Mucosa of descending colon (tissue), 3 donors: ENCODE measurements around the gene PLCB3. TPM values are rescaled to one million over a fixed set of nuclear protein-coding genes. Genes with fewer than 3 reads are reported as not detected.

Experiments
- ATAC-seq: fragments of 200-7000 bp; cut with Tn5 transposase; one replicate; pipeline ENCODE4 v1.9.1; 2020; ENCODE audit warnings: mild to moderate bottlenecking, moderate library complexity
- DNase-seq, 3 donors: peaks; one replicate each; pipeline ENCODE4 v3.0.0-alpha.2; 2020
- H3K36me3 ChIP-seq: fragments of 200-600 bp; one replicate; pipeline ENCODE4 v1.8.0; 2021; ENCODE audit warnings: low read depth, mild to moderate bottlenecking
- H3K4me1 ChIP-seq: fragments of 200-600 bp; one replicate; pipeline ENCODE4 v1.8.0; 2021; ENCODE audit warnings: low read depth, mild to moderate bottlenecking
- H3K4me3 ChIP-seq: fragments of 200-600 bp; one replicate; pipeline ENCODE4 v1.8.0; 2021; ENCODE audit warnings: mild to moderate bottlenecking
- H3K9me3 ChIP-seq: fragments of 200-600 bp; one replicate; pipeline ENCODE4 v1.8.0; 2021; ENCODE audit warnings: mild to moderate bottlenecking
- intact Hi-C, 2 donors: fragments of 100-400 bp; cut with DNase I in 1 of 2; cut with micrococcal nuclease in 1 of 2; formaldehyde crosslinking; loops; one replicate each; pipeline versions ENCODE4 v1.11.0 to v1.11.1; 2022; cut with DNase I, micrococcal nuclease
- total RNA-seq, 3 donors: library from RNA; stranded (reverse); fragmentation: NEBNext Ultra II Directional in 2 of 3; extraction: Animal tissue kit (Norgen Biotek cat#: 25700) in 2 of 3; gene quantifications; one replicate each; pipeline versions ENCODE4 v1.2.1 to v1.2.4, GENCODE V29; 2021 to 2023
- TF ChIP-seq, protein P1 (sequence below): fragments of 200-600 bp; IDR thresholded peaks from one replicate; pipeline ENCODE4 v1.8.0; 2022; ENCODE audit warnings: antibody characterized with exemption, mild to moderate bottlenecking
- donor health status: DM: no; HTN: no; CAD: no; lungs with moderate emphysema.
- donor health status: DM: no; HTN: no; CAD: no.
- donor health status: DM: no; HTN: yes; CAD: no.

The PLCB3 gene
- total RNA-seq, 3 donors from 2014 or later = 51.1 to 72.1 (median 65.1) TPM

DNA sequence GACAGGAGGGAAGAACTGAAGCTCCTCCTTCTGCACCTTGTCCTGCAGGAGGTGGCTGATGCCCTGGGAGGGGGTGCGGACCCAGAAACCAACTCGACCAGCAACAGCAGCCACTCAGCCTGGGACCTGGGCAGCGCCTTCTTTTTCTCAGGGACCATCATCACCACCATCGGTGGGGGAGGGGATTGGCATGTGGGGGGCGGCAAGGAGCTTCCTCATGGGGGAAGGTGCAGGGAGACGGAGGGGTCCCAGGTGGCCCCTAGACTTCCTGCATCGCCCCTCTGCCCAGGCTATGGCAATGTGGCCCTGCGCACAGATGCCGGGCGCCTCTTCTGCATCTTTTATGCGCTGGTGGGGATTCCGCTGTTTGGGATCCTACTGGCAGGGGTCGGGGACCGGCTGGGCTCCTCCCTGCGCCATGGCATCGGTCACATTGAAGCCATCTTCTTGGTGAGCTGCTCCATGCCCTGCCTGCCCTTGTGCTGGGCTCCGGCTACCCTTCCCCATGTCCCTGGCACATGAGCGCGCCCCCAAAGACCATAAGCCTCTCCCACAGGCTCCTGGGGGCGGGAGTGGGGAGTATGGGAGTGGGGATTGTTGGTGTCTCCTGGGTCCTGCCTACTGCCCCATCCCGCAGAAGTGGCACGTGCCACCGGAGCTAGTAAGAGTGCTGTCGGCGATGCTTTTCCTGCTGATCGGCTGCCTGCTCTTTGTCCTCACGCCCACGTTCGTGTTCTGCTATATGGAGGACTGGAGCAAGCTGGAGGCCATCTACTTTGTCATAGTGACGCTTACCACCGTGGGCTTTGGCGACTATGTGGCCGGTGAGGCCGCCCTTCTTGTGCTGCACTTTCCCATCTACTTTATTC is 45.7 kb downstream of the PLCB3 start:
- intact Hi-C loops = no loop called here
- TF ChIP-seq, protein P1, sequence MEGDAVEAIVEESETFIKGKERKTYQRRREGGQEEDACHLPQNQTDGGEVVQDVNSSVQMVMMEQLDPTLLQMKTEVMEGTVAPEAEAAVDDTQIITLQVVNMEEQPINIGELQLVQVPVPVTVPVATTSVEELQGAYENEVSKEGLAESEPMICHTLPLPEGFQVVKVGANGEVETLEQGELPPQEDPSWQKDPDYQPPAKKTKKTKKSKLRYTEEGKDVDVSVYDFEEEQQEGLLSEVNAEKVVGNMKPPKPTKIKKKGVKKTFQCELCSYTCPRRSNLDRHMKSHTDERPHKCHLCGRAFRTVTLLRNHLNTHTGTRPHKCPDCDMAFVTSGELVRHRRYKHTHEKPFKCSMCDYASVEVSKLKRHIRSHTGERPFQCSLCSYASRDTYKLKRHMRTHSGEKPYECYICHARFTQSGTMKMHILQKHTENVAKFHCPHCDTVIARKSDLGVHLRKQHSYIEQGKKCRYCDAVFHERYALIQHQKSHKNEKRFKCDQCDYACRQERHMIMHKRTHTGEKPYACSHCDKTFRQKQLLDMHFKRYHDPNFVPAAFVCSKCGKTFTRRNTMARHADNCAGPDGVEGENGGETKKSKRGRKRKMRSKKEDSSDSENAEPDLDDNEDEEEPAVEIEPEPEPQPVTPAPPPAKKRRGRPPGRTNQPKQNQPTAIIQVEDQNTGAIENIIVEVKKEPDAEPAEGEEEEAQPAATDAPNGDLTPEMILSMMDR = no peak
- DNase-seq (no peak), ATAC-seq (no peak)
- H3K36me3 ChIP-seq = no peaks in the 10 kb centered on the region
- peaks cover 27% of the 10 kb centered on the region for H3K4me1 ChIP-seq
- H3K4me3 ChIP-seq = no peak overlapping the region
- H3K9me3 ChIP-seq = no peaks in the 10 kb centered on the region

DNA sequence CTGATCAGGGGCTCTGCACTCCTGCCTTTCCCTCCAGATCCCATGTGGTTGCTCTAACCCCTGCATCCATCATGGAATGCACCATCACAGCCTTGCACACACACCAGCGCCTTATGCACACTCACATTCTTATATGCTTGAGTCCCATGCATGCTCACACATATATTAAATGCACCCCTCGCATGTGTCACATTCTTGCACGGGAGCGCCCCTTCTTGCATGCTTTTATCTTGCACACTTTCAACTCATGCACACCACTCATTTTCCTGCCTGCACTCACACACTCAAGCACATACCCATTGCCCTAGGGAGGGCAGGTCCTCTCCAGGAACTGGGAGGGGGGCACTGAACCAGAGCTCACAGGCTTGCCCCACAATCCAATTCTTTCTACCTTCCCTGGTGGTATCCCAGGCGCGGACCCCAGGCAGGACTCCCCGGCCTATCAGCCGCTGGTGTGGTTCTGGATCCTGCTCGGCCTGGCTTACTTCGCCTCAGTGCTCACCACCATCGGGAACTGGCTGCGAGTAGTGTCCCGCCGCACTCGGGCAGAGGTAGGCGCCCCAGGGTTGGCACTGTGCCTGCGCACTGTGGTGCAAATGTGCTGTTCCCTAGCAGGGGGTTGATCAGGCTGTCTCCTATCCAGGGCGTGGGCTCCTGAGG is 46.5 kb downstream of the PLCB3 start:
- H3K4me3 ChIP-seq = no peak overlapping the region
- no peak for ATAC-seq

DNA sequence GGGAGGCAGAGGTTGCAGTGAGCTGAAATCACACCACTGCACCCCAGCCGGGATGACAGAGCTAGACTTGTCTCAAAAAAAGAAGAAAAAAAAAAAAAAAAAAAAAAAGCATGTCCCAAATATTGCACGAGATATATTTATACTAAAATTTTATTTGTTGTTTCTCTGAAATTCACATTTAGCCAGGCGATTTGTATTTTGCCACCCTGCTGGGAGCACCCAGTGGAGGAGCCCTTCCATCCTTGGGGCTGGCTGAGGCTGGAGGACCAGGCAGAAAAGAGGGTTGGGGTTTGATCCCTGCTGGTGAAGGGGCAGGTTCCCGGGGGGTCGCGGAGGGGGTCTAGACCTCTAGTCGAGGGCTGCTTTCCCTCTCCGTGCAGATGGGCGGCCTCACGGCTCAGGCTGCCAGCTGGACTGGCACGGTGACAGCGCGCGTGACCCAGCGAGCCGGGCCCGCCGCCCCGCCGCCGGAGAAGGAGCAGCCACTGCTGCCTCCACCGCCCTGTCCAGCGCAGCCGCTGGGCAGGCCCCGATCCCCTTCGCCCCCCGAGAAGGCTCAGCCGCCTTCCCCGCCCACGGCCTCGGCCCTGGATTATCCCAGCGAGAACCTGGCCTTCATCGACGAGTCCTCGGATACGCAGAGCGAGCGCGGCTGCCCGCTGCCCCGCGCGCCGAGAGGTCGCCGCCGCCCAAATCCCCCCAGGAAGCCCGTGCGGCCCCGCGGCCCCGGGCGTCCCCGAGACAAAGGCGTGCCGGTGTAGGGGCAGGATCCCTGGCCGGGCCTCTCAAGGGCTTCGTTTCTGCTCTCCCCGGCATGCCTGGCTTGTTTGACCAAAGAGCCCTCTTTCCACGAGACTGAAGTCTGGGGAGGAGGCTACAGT is 47.9 kb downstream of the PLCB3 start:
- ATAC-seq (peak; percentile 30), DNase-seq (peak in 1 of 3 donors; percentile 75)
- Histone ChIP-seq H3K4me3 (no peak overlapping the region), H3K36me3 (no peaks in the 10 kb centered on the region), H3K9me3 (no peaks in the 10 kb centered on the region), H3K4me1 (peaks cover 30% of the 10 kb centered on the region)
- TF ChIP-seq, protein P1 = no peak
- intact Hi-C loops = no loop called here

More for the DNA sequence above, 46.5 kb downstream of the PLCB3 start:
- Histone ChIP-seq H3K4me1 (peaks cover 23% of the 10 kb centered on the region), H3K36me3 (no peaks in the 10 kb centered on the region), H3K9me3 (no peaks in the 10 kb centered on the region)
- DNase-seq = peak in 2 of 3 donors; percentile 53 to 62
- TF ChIP-seq, protein P1 = no peak
- intact Hi-C loops = no loop called here

DNA sequence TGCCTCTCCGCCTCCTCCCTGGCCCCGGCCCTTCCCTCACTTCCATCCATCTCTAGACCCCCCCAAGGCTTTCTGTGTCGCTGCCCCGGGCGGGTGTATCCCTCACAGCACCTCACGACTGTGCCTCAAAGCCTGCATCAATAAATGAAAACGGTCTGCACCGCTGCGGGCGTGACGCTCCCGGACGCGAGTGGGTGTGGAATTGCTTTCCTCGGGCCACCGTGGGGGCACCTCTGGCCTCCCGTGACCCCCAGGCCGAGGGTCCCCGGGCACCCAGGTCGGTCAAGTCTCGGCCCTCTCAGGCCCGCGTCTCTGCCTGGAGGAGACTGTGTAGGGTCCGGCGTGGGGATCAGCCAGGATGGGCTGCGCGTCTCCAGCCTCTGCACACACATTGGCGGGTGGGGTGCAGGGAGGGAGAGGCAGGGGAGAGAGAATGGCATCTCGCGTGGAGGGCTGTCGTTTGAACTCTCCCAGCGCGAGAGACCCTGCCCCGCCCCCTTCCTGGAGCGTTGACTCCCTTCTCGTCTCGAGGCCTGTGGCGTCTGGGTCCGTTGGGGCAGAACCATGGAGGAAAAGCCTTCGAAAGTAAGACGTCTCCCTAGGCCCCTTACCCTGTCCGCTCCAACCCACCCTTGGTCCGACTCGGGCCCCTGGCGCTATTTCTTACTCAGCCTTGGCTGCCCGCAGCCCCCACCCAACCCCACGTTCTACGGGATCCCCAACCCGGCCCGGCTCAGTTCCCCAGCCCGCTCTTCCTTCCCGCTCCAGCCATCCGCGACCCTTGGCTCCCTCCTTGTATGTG is 48.7 kb downstream of the PLCB3 start, which contains the start of gene CATSPERZ:
Gene CATSPERZ, plus strand, starts transcription at position 512 of the 802 bp plus-strand sequence. Its CDS starts 53 bp downstream, at position 565.
- ATAC-seq = no peak
- TF ChIP-seq, protein P1 = no peak
- Histone ChIP-seq H3K4me1 (peaks cover 31% of the 10 kb centered on the region), H3K4me3 (no peak within 1 kb of the TSS), H3K9me3 (no peaks in the 10 kb centered on the region), H3K36me3 (no peaks in the 10 kb centered on the region)
- intact Hi-C loops = loop anchor here (5.0 to 10.0 kb wide), 2 partner anchors 93 to 95 kb away; partner anchors contain the start of gene FERMT3 (in 2 of the 2)
- DNase-seq = peak in 2 of 3 donors; percentile 55 to 56
